Natural killer cell treated with Interleukin-12 subunit alpha and Interleukin-12 subunit beta and Interleukin-15 and Interleukin-18, amount 100 ng/mL, for 72 hours (primary cell): ENCODE results near the gene ZNF652. TPM values are rescaled to one million over a fixed set of nuclear protein-coding genes. Genes with fewer than 3 reads are reported as not detected.
A peak's percentile ranks its signal among the peaks of the same experiment; 100 is the strongest.

Experiments used
- ATAC-seq, 2 donors: fragments of 150-1000 bp; cut with Tn5 transposase in 1 of 2; sonication (Bioruptor Pico), chemical (Tn5 transposase) in 1 of 2; 2 replicates each; pipeline ENCODE4 v1.10.0; 2021
- DNase-seq: peaks from one replicate; pipeline ENCODE4 v3.0.0; 2022; ENCODE audit warnings: low spot score
- H3K27ac Mint-ChIP-seq, 2 donors: 1 replicate in 1 of 2; 2 replicates in 1 of 2; pipeline ENCODE4 v1.8.0; 2022; ENCODE audit warnings: mixed read lengths in 2 of 2, mild to moderate bottlenecking in 1 of 2, moderate library complexity in 1 of 2
- H3K27me3 Mint-ChIP-seq, 2 donors: 1 replicate in 1 of 2; 2 replicates in 1 of 2; pipeline ENCODE4 v1.8.0; 2022; ENCODE audit warnings: mixed read lengths in 2 of 2
- H3K36me3 Mint-ChIP-seq: one replicate; pipeline ENCODE4 v1.8.0; 2022; ENCODE audit warnings: mixed read lengths
- H3K4me1 Mint-ChIP-seq, 2 donors: 1 replicate in 1 of 2; 2 replicates in 1 of 2; pipeline ENCODE4 v1.8.0; 2022; ENCODE audit warnings: low read depth in 2 of 2, mixed read lengths in 2 of 2, mild to moderate bottlenecking in 1 of 2
- H3K4me3 Mint-ChIP-seq: one replicate; pipeline ENCODE4 v1.8.0; 2022; ENCODE audit warnings: mixed read lengths
- H3K9me3 Mint-ChIP-seq: 2 replicates; pipeline ENCODE4 v1.8.0; 2022; ENCODE audit warnings: mixed read lengths
- total RNA-seq, 2 donors: library from RNA; stranded (reverse); gene quantifications; one replicate each; pipeline ENCODE4 v1.2.3, GENCODE V29; 2022

ZNF652 gene
- total RNA-seq, 2 donors from 2014 or later: 20.1 to 22.3 TPM

- no peaks in the 10 kb centered on the region for H3K27me3 Mint-ChIP-seq
- no peaks in the 10 kb centered on the region for H3K36me3 Mint-ChIP-seq
- DNase-seq: peak; percentile 66
- H3K9me3 Mint-ChIP-seq: no peaks in the 10 kb centered on the region
- H3K4me1 Mint-ChIP-seq: peaks cover 46 to 63% of the 10 kb centered on the region in 2 donors
- no peak for ATAC-seq
- H3K27ac Mint-ChIP-seq: peak overlapping the region; percentile 84 to 90
- peak overlapping the region; percentile 92 for H3K4me3 Mint-ChIP-seq
These were observed 1.3 kb downstream of the ZNF652 start for GRCh38 chr17:49360796-49361128.

GRCh38 chr17:49359990-49360795 is 1.9 kb downstream of the ZNF652 start:
- Mint-ChIP-seq H3K4me1 (peaks cover 41 to 57% of the 10 kb centered on the region in 2 donors), H3K4me3 (peak overlapping the region; percentile 92), H3K36me3 (no peaks in the 10 kb centered on the region), H3K9me3 (no peaks in the 10 kb centered on the region), H3K27ac (peak overlapping the region; percentile 84 to 90), H3K27me3 (no peaks in the 10 kb centered on the region)
- ATAC-seq (no peak), DNase-seq (no peak)

- peak overlapping the region; percentile 92 for H3K4me3 Mint-ChIP-seq
- H3K27ac Mint-ChIP-seq: peak overlapping the region; percentile 84 to 90
- H3K9me3 Mint-ChIP-seq: no peaks in the 10 kb centered on the region
- ATAC-seq (no peak), DNase-seq (no peak)
- H3K27me3 Mint-ChIP-seq: no peaks in the 10 kb centered on the region
- H3K4me1 Mint-ChIP-seq: peaks cover 41 to 49% of the 10 kb centered on the region in 2 donors
- no peaks in the 10 kb centered on the region for H3K36me3 Mint-ChIP-seq
These were observed 3.3 kb downstream of the ZNF652 start for GRCh38 chr17:49358641-49359247.

GRCh38 chr17:49357516-49357915 is 4.5 kb downstream of the ZNF652 start:
- Mint-ChIP-seq H3K36me3 (no peaks in the 10 kb centered on the region), H3K27ac (peak overlapping the region; percentile 84 to 90), H3K4me1 (peaks cover 49 to 56% of the 10 kb centered on the region in 2 donors), H3K9me3 (no peaks in the 10 kb centered on the region), H3K4me3 (peak overlapping the region; percentile 92), H3K27me3 (no peaks in the 10 kb centered on the region)
- DNase-seq (no peak), ATAC-seq (no peak)

- no peaks in the 10 kb centered on the region for H3K36me3 Mint-ChIP-seq
These were observed 5.7 kb downstream of the ZNF652 start for GRCh38 chr17:49356320-49356719.

GRCh38 chr17:49353607-49354006 is 8.4 kb downstream of the ZNF652 start:
- no peaks in the 10 kb centered on the region for H3K9me3 Mint-ChIP-seq
- H3K27ac Mint-ChIP-seq: peak overlapping the region; percentile 68 to 79

More at GRCh38 chr17:49356320-49356719, 5.7 kb downstream of the ZNF652 start:
- Mint-ChIP-seq H3K9me3 (no peaks in the 10 kb centered on the region), H3K4me1 (peaks cover 47 to 54% of the 10 kb centered on the region in 2 donors), H3K4me3 (no peak overlapping the region), H3K27me3 (no peaks in the 10 kb centered on the region), H3K27ac (peak overlapping the region in 1 of 2 donors; percentile 43)
- no peak for DNase-seq
- no peak for ATAC-seq

GRCh38 chr17:49352587-49353154 is 9.4 kb downstream of the ZNF652 start:
- DNase-seq (no peak), ATAC-seq (no peak)
- H3K9me3 Mint-ChIP-seq: no peaks in the 10 kb centered on the region
- peaks cover 4% of the 10 kb centered on the region for H3K36me3 Mint-ChIP-seq
- peaks cover 29 to 35% of the 10 kb centered on the region in 2 donors for H3K4me1 Mint-ChIP-seq
- H3K4me3 Mint-ChIP-seq: peak overlapping the region; percentile 46
- H3K27ac Mint-ChIP-seq: peak overlapping the region; percentile 68 to 79
- H3K27me3 Mint-ChIP-seq: no peaks in the 10 kb centered on the region

More at GRCh38 chr17:49353607-49354006, 8.4 kb downstream of the ZNF652 start:
- peak; percentile 66 to 84 for ATAC-seq
- no peaks in the 10 kb centered on the region for H3K36me3 Mint-ChIP-seq
- no peaks in the 10 kb centered on the region for H3K27me3 Mint-ChIP-seq
- no peak for DNase-seq
- H3K4me3 Mint-ChIP-seq: peak overlapping the region; percentile 74
- H3K4me1 Mint-ChIP-seq: peaks cover 31 to 35% of the 10 kb centered on the region in 2 donors

GRCh38 chr17:49351572-49352140 is 10.4 kb downstream of the ZNF652 start:
- Mint-ChIP-seq H3K27me3 (no peaks in the 10 kb centered on the region), H3K4me1 (peaks cover 34 to 41% of the 10 kb centered on the region in 2 donors), H3K4me3 (no peak overlapping the region), H3K27ac (peak overlapping the region in 1 of 2 donors; percentile 62), H3K9me3 (no peaks in the 10 kb centered on the region), H3K36me3 (peaks cover 4% of the 10 kb centered on the region)
- DNase-seq (no peak), ATAC-seq (no peak)

- no peaks in the 10 kb centered on the region for H3K27me3 Mint-ChIP-seq
- DNase-seq (no peak), ATAC-seq (no peak)
- H3K27ac Mint-ChIP-seq: peak overlapping the region; percentile 44 to 79
- H3K9me3 Mint-ChIP-seq: no peaks in the 10 kb centered on the region
- H3K4me1 Mint-ChIP-seq: peaks cover 40 to 54% of the 10 kb centered on the region in 2 donors
- no peak overlapping the region for H3K4me3 Mint-ChIP-seq
- H3K36me3 Mint-ChIP-seq: peaks cover 4% of the 10 kb centered on the region
These were observed 12.5 kb downstream of the ZNF652 start for GRCh38 chr17:49349541-49349940.

- peaks cover 4% of the 10 kb centered on the region for H3K36me3 Mint-ChIP-seq
- DNase-seq: no peak
- peak overlapping the region; percentile 51 to 98 for H3K27ac Mint-ChIP-seq
- peaks cover 55 to 68% of the 10 kb centered on the region in 2 donors for H3K4me1 Mint-ChIP-seq
- peak overlapping the region; percentile 32 for H3K4me3 Mint-ChIP-seq
- no peaks in the 10 kb centered on the region for H3K27me3 Mint-ChIP-seq
- H3K9me3 Mint-ChIP-seq: no peaks in the 10 kb centered on the region
- no peak for ATAC-seq
These were observed 17.1 kb downstream of the ZNF652 start for GRCh38 chr17:49344914-49345313.

GRCh38 chr17:49343273-49343672 is 18.8 kb downstream of the ZNF652 start:
- Mint-ChIP-seq H3K4me1 (peaks cover 60 to 72% of the 10 kb centered on the region in 2 donors), H3K9me3 (no peaks in the 10 kb centered on the region), H3K27ac (peak overlapping the region; percentile 92 to 98), H3K36me3 (peaks cover 3% of the 10 kb centered on the region), H3K27me3 (no peaks in the 10 kb centered on the region), H3K4me3 (peak overlapping the region; percentile 85)
- DNase-seq (peak; percentile 63), ATAC-seq (peak; percentile 25 to 55)

- no peak for DNase-seq
- Mint-ChIP-seq H3K9me3 (no peaks in the 10 kb centered on the region), H3K4me3 (peak overlapping the region; percentile 85), H3K27ac (peak overlapping the region; percentile 92 to 98), H3K36me3 (no peaks in the 10 kb centered on the region), H3K27me3 (no peaks in the 10 kb centered on the region), H3K4me1 (peaks cover 60 to 72% of the 10 kb centered on the region in 2 donors)
- ATAC-seq: peak; percentile 21 to 64
These were observed 19.5 kb downstream of the ZNF652 start for GRCh38 chr17:49342575-49342936.

GRCh38 chr17:49341356-49341755 is 20.7 kb downstream of the ZNF652 start:
- no peaks in the 10 kb centered on the region for H3K9me3 Mint-ChIP-seq
- no peak for ATAC-seq
- peak overlapping the region; percentile 85 for H3K4me3 Mint-ChIP-seq
- H3K27ac Mint-ChIP-seq: peak overlapping the region; percentile 92 to 98
- no peaks in the 10 kb centered on the region for H3K27me3 Mint-ChIP-seq
- DNase-seq: no peak
- H3K4me1 Mint-ChIP-seq: peaks cover 54 to 65% of the 10 kb centered on the region in 2 donors
- no peaks in the 10 kb centered on the region for H3K36me3 Mint-ChIP-seq
